Measurements from ENCODE around the gene NKAIN1.

NKAIN1 gene

DNA sequence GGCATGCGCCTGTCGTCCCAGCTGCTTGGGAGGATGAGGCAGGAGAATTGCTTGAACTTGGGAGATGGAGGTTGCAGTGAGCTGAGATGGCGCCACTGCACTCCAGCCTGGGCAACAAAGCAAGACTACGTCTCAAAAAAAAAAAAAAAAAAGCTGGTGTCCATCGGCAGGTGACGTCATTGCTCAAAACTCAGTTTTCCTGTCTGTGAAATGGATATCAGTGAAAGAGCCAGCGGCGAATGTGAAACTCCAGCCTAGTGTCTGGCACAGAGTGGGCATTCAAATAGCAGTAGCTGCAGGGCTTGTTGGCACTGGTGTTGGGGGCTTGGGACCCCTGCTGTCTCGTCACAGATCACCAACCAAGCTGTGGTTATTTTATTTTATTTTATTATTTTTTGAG lies 75.8 kb downstream of the NKAIN1 start:
- TF ChIP-seq CTCF (IDR thresholded peaks at IDR 0.05; ENCODE audit: low read depth, low read length, missing control alignments): no peak
- Histone ChIP-seq H3K27ac (no peak overlapping the region), H3K4me3 (ENCODE audit: low read depth, low read length) (no peak overlapping the region), H3K36me3 (replicated peaks) (no peaks in the 10 kb centered on the region), H3K27me3 (replicated peaks) (no peaks in the 10 kb centered on the region)
- no peak for DNase-seq
- in situ Hi-C loops (cut with HindIII; ENCODE audit: low pct_ligation_motif_present, low sequenced_read_pairs): no loop called here

DNA sequence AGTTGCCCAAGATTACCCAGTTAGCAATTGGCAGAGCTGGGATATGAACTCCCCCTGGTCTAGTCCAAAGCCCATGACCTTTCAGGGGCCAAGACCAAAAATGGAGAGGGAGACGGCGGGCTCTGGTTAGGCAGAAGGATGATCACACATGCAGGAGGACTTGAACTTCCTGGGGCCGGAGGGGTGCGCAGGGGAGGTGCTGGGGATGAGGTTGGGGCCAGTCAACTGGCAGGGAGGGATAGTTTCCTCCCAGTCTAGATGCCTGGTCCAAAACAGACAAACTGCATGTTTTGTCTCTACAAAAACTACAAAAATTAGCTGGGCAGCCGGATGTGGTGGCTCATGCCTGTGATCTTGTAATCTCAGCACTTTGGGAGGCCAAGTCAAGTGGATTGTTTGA lies 78.1 kb downstream of the NKAIN1 start:
- no peak overlapping the region for H3K4me3 ChIP-seq (ENCODE audit: low read depth, low read length)
- H3K27ac ChIP-seq: no peak overlapping the region
- H3K27me3 ChIP-seq (replicated peaks): no peaks in the 10 kb centered on the region
- no peak for DNase-seq
- H3K36me3 ChIP-seq (replicated peaks): no peaks in the 10 kb centered on the region
- no peak for TF ChIP-seq CTCF (IDR thresholded peaks at IDR 0.05; ENCODE audit: low read depth, low read length, missing control alignments)
- in situ Hi-C loops (cut with HindIII; ENCODE audit: low pct_ligation_motif_present, low sequenced_read_pairs): no loop called here

GRCh38 chr1:31159869-31160611 lies 79.6 kb downstream of the NKAIN1 start:
- Histone ChIP-seq H3K36me3 (replicated peaks) (no peaks in the 10 kb centered on the region), H3K27ac (no peak overlapping the region), H3K4me3 (ENCODE audit: low read depth, low read length) (no peak overlapping the region), H3K27me3 (replicated peaks) (no peaks in the 10 kb centered on the region)
- no peak for DNase-seq
- in situ Hi-C loops (cut with HindIII; ENCODE audit: low pct_ligation_motif_present, low sequenced_read_pairs): no loop called here
- TF ChIP-seq CTCF (IDR thresholded peaks at IDR 0.05; ENCODE audit: low read depth, low read length, missing control alignments): no peak

DNA sequence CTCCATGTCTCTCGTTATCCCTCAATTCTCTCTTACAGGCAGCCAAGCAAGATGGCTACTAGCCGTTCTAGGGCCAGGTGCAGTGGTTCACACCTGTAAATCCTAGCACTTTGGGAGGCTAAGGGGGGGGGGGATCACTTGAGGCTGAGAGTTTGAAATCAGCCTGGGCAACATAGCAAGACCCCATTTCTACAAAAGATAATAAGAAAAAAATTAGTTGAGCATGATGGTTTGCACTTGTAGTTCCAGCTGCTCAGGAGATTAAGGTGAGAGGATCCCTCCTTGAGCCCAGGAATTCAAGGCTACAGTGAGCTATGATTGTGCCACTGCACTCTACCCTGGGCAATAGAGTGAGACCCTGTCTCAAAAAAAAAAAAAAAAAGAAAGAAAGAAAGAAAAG lies 80.4 kb downstream of the NKAIN1 start:
- Histone ChIP-seq H3K27me3 (replicated peaks) (no peaks in the 10 kb centered on the region), H3K36me3 (replicated peaks) (no peaks in the 10 kb centered on the region), H3K4me3 (ENCODE audit: low read depth, low read length) (no peak overlapping the region), H3K27ac (no peak overlapping the region)
- no peak for TF ChIP-seq CTCF (IDR thresholded peaks at IDR 0.05; ENCODE audit: low read depth, low read length, missing control alignments)
- in situ Hi-C loops (cut with HindIII; ENCODE audit: low pct_ligation_motif_present, low sequenced_read_pairs): no loop called here
- DNase-seq: no peak

DNA sequence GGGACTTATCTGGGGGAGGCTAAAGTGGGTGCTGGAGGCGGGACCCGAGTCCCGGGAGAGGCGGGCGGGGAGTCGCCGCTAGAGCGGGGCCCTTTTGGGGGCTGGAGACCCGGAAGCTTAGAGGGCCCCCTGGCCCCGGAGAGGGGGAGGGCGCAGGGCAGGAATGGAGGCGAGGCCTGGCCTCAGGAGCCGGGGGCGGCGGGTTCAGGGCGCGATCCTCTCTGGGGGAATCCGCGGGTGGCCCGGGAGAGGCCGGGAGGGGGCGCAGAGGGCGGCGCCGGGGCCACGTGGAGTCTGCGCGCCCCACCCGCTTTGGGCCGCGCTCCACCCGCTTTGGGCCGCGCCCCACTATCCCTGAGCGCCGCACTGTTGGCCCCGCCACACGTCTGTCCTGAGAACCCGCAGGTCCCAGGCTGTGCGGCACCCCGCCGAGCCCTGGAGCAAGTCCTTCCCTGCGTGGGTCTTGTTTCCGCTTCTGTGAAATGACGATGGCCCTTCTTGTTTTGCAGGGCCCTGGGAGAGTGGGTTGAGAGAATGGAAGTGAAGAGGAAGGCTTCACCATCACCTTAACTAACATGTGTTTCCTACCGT lies 84.4 kb downstream of the NKAIN1 start:
- peak; percentile 20 for TF ChIP-seq CTCF (IDR thresholded peaks at IDR 0.05; ENCODE audit: low read depth, low read length, missing control alignments)
- Histone ChIP-seq H3K27me3 (replicated peaks) (no peaks in the 10 kb centered on the region), H3K4me3 (ENCODE audit: low read depth, low read length) (peak overlapping the region; percentile 67), H3K36me3 (replicated peaks) (no peaks in the 10 kb centered on the region), H3K27ac (peak overlapping the region; percentile 73)
- in situ Hi-C loops (cut with HindIII; ENCODE audit: low pct_ligation_motif_present, low sequenced_read_pairs): no loop called here
- DNase-seq: peak; percentile 39

Data from brain microvascular endothelial cell (primary cell).